ENCODE measurements around the gene C1QL4.
"Not testable (repeated sequence)": the region's sequence is repeated elsewhere in the genome, so short reads cannot be mapped to it uniquely, and the experiment has no call there.

GRCh38 chr12:49380184-49380583, 43.2 kb upstream of the C1QL4 start:
- TF ChIP-seq CTCF (IDR thresholded peaks at IDR 0.05; ENCODE audit: borderline replicate concordance, extremely low read depth, low read length, poor library complexity, severe bottlenecking); EZH2 (IDR thresholded peaks at IDR 0.05; ENCODE audit: borderline replicate concordance, low read depth, low read length, severe bottlenecking): not testable (repeated sequence)
